OCI-LY7 (cell line): ENCODE data around the gene VENTX.

ENCODE experiments used
- CTCF ChIP-seq: fragments of 200-600 bp; sonication (generic); conservative IDR thresholded peaks from 2 replicates; pipeline ENCODE4 v1.5.1; 2014; ENCODE audit warnings: mild to moderate bottlenecking, antibody characterized with exemption, low read length, moderate library complexity, mixed read lengths
- EZH2phosphoT487 ChIP-seq: fragments of 200-600 bp; sonication (generic); IDR thresholded peaks from 2 replicates; pipeline ENCODE4 v1.6.1; 2018; ENCODE audit warnings: low read depth, borderline replicate concordance, mild to moderate bottlenecking, mixed run types, antibody characterized with exemption, low read length, moderate library complexity, mixed read lengths

GRCh38 chr10:133276100-133276434 is 38.4 kb downstream of the VENTX start:
- TF ChIP-seq CTCF (no peak), EZH2phosphoT487 (no peak)
